Transverse colon (tissue), 4 donors: ENCODE results near the gene LCE7A. TPM values are rescaled to one million over a fixed set of nuclear protein-coding genes. Genes with fewer than 3 reads are reported as not detected.

ENCODE experiments used
- DNase-seq: peaks from one replicate; pipeline ENCODE4 v3.0.0-alpha.2; 2019
- H3K27ac ChIP-seq, 4 donors: fragments of 200-600 bp; sonication (generic); 2 replicates each; pipeline ENCODE4 v1.5.1; 2016 to 2018; ENCODE audit warnings: inconsistent platforms in 4 of 4
- H3K27me3 ChIP-seq: fragments of 200-600 bp; sonication (generic); 2 replicates; pipeline ENCODE4 v1.5.1; 2017; ENCODE audit warnings: inconsistent platforms
- H3K36me3 ChIP-seq, 4 donors: fragments of 200-600 bp; sonication (generic); 2 replicates each; pipeline ENCODE4 v1.5.1; 2017 to 2019; ENCODE audit warnings: inconsistent platforms in 4 of 4
- H3K4me1 ChIP-seq, 4 donors: fragments of 200-600 bp; sonication (generic); 2 replicates each; pipeline ENCODE4 v1.5.1; 2017 to 2020; ENCODE audit warnings: inconsistent platforms in 4 of 4
- H3K4me3 ChIP-seq, 4 donors: fragments of 200-600 bp; sonication (generic); 1 replicate in 1 of 4; 2 replicates in 3 of 4; pipeline versions ENCODE4 v1.5.1 to v1.6.1; 2017 to 2019; ENCODE audit warnings: inconsistent platforms in 4 of 4
- H3K9me3 ChIP-seq, 2 donors: fragments of 200-600 bp; sonication (generic); 2 replicates each; pipeline ENCODE4 v1.5.1; 2017 to 2019; ENCODE audit warnings: inconsistent platforms in 2 of 2
- CTCF ChIP-seq, 5 experiments: fragments of 200-600 bp in 3 of 5; fragments of 450-650 bp in 2 of 5; sonication (generic) in 3 of 5; IDR thresholded peaks; 1 replicate in 2 of 5; 2 replicates in 3 of 5; pipeline ENCODE4 v1.5.1; 2016 to 2017; ENCODE audit warnings: antibody characterized with exemption in 5 of 5, inconsistent platforms in 3 of 5, mild to moderate bottlenecking in 2 of 5, moderate library complexity in 1 of 5
- EP300 ChIP-seq: sonication (generic); formaldehyde crosslinking; IDR thresholded peaks from one replicate; pipeline ENCODE4 v1.6.1; 2017; ENCODE audit warnings: antibody characterized with exemption, low read depth
- POLR2A ChIP-seq: fragments of 450-650 bp; IDR thresholded peaks from one replicate; pipeline ENCODE4 v1.6.1; 2016; ENCODE audit warnings: antibody characterized with exemption, mild to moderate bottlenecking, moderate library complexity
- POLR2AphosphoS5 ChIP-seq, 3 donors: sonication (generic); formaldehyde crosslinking; IDR thresholded peaks; one replicate each; pipeline ENCODE4 v1.6.1; 2016; ENCODE audit warnings: antibody characterized with exemption in 3 of 3
- WGBS, 2 donors: methylation state at CpG; one replicate each; pipeline ENCODE4 v1.1.5; 2018; ENCODE audit warnings: low coverage in 1 of 2; 5-methylcytosine and 5-hydroxymethylcytosine counted together
- in situ Hi-C, 4 donors: fragments of 200-750 bp; cut with MboI; loops; one replicate each; pipeline versions ENCODE4 v1.15.0 to v1.15.1; 2017; ENCODE audit warnings: low sequenced_read_pairs in 3 of 4, low pct_ligation_motif_present in 1 of 4, low pct_unique_long_range_greater_than_20kb in 1 of 4
- intact Hi-C: fragments of 100-400 bp; cut with DNase I; formaldehyde crosslinking; loops from one replicate; pipeline ENCODE4 v1.15.1; 2023; ENCODE audit warnings: low total_unique reads
- total RNA-seq, 4 donors: library from RNA; depleted of rRNA; stranded (reverse); fragments of >200 nt; gene quantifications; one replicate each; pipeline ENCODE4 v1.1.0, GENCODE V29; 2016

The LCE7A gene
- total RNA-seq, 4 donors from 2014 or later = not detected

- no peak overlapping the region for H3K4me3 ChIP-seq
- no peak for TF ChIP-seq POLR2AphosphoS5 (IDR thresholded peaks at IDR 0.05)
- TF ChIP-seq CTCF (IDR thresholded peaks at IDR 0.05) = no peak
- no peak for TF ChIP-seq EP300
- no peak for TF ChIP-seq POLR2A
- H3K36me3 ChIP-seq = no peaks in the 10 kb centered on the region
- intact Hi-C loops = no loop called here
- in situ Hi-C loops = no loop called here
- DNase-seq = no peak
- 89 to 100% methylated on average over 1 of the region's 1 CpG for WGBS, 2 donors
- H3K4me1 ChIP-seq = no peaks in the 10 kb centered on the region
- H3K9me3 ChIP-seq = no peaks in the 10 kb centered on the region
- H3K27ac ChIP-seq = no peak overlapping the region
- no peaks in the 10 kb centered on the region for H3K27me3 ChIP-seq
Observed at GRCh38 chr1:152884506-152884905, 24.7 kb downstream of the LCE7A start.

GRCh38 chr1:152884966-152885624 is 25.3 kb downstream of the LCE7A start:
- DNase-seq = no peak
- no peak overlapping the region for H3K4me3 ChIP-seq
- no peaks in the 10 kb centered on the region for H3K27me3 ChIP-seq
- H3K9me3 ChIP-seq = no peaks in the 10 kb centered on the region
- intact Hi-C loops (no loop called here), in situ Hi-C loops (no loop called here)
- no peak for TF ChIP-seq CTCF (IDR thresholded peaks at IDR 0.05)
- TF ChIP-seq POLR2AphosphoS5 (IDR thresholded peaks at IDR 0.05) = no peak
- TF ChIP-seq POLR2A = no peak
- TF ChIP-seq EP300 = no peak
- H3K36me3 ChIP-seq = no peaks in the 10 kb centered on the region
- H3K27ac ChIP-seq = no peak overlapping the region
- 50 to 67% methylated on average over 3 to 4 of the region's 4 CpGs for WGBS, 2 donors
- no peaks in the 10 kb centered on the region for H3K4me1 ChIP-seq

GRCh38 chr1:152886085-152886484 is 26.3 kb downstream of the LCE7A start:
- Histone ChIP-seq H3K36me3 (no peaks in the 10 kb centered on the region), H3K27me3 (no peaks in the 10 kb centered on the region), H3K4me3 (no peak overlapping the region), H3K4me1 (no peaks in the 10 kb centered on the region), H3K27ac (no peak overlapping the region), H3K9me3 (no peaks in the 10 kb centered on the region)
- in situ Hi-C loops = no loop called here
- intact Hi-C loops = no loop called here
- DNase-seq = no peak
- WGBS, 2 donors = 40 to 44% methylated on average over 3 of the region's 3 CpGs
- TF ChIP-seq CTCF (IDR thresholded peaks at IDR 0.05) = no peak
- TF ChIP-seq EP300 = no peak
- TF ChIP-seq POLR2AphosphoS5 (IDR thresholded peaks at IDR 0.05) = no peak
- TF ChIP-seq POLR2A = no peak

- in situ Hi-C loops = no loop called here
- WGBS, 2 donors = 25 to 72% methylated on average over 2 to 8 of the region's 8 CpGs
- intact Hi-C loops = no loop called here
- H3K9me3 ChIP-seq = no peaks in the 10 kb centered on the region
- no peak overlapping the region for H3K27ac ChIP-seq
- no peak for DNase-seq
- no peaks in the 10 kb centered on the region for H3K36me3 ChIP-seq
- TF ChIP-seq CTCF (IDR thresholded peaks at IDR 0.05) (no peak), POLR2A (no peak), EP300 (no peak), POLR2AphosphoS5 (IDR thresholded peaks at IDR 0.05) (no peak)
- H3K4me3 ChIP-seq = no peak overlapping the region
- no peaks in the 10 kb centered on the region for H3K27me3 ChIP-seq
- no peaks in the 10 kb centered on the region for H3K4me1 ChIP-seq
Observed at GRCh38 chr1:152886758-152887409, 27.1 kb downstream of the LCE7A start.
